ENCODE data around the gene FGFR1OP2. TPM values are rescaled to one million over a fixed set of nuclear protein-coding genes. Genes with fewer than 3 reads are reported as not detected.
"Not testable (repeated sequence)": the region's sequence is repeated elsewhere in the genome, so short reads cannot be mapped to it uniquely, and the experiment has no call there.

The FGFR1OP2 gene
- total RNA-seq, 1 donor from 2014 or later: 30.6 TPM

GRCh38 chr12:26939192-26939832 is 1.0 kb downstream of the FGFR1OP2 start:
- intact Hi-C loops (cut with DNase I): no loop called here
- ATAC-seq: no peak
- no peak for DNase-seq (ENCODE audit: missing footprints)

- intact Hi-C loops (cut with DNase I): no loop called here
- no peak for ATAC-seq
These were observed 1.7 kb downstream of the FGFR1OP2 start for GRCh38 chr12:26939953-26940352.

GRCh38 chr12:26940516-26941214 is 2.4 kb downstream of the FGFR1OP2 start:
- no peak for DNase-seq (ENCODE audit: missing footprints)
- ATAC-seq: no peak
- intact Hi-C loops (cut with DNase I): no loop called here

More at GRCh38 chr12:26939953-26940352, 1.7 kb downstream of the FGFR1OP2 start:
- no peak for DNase-seq (ENCODE audit: missing footprints)

GRCh38 chr12:26941215-26941594 is 2.9 kb downstream of the FGFR1OP2 start:
- ATAC-seq (no peak), DNase-seq (ENCODE audit: missing footprints) (no peak)
- intact Hi-C loops (cut with DNase I): no loop called here

- no peak for DNase-seq (ENCODE audit: missing footprints)
- intact Hi-C loops (cut with DNase I): no loop called here
- no peak for ATAC-seq
These were observed 10.0 kb downstream of the FGFR1OP2 start for GRCh38 chr12:26948309-26948708.

- intact Hi-C loops (cut with DNase I): no loop called here
These were observed 15.2 kb downstream of the FGFR1OP2 start for GRCh38 chr12:26953447-26953846.

GRCh38 chr12:26954027-26954426 is 15.8 kb downstream of the FGFR1OP2 start:
- ATAC-seq (no peak), DNase-seq (ENCODE audit: missing footprints) (no peak)
- intact Hi-C loops (cut with DNase I): no loop called here

More at GRCh38 chr12:26953447-26953846, 15.2 kb downstream of the FGFR1OP2 start:
- DNase-seq (ENCODE audit: missing footprints) (no peak), ATAC-seq (peak; percentile 54)

- DNase-seq (ENCODE audit: missing footprints); intact Hi-C loops (cut with DNase I); ATAC-seq: not testable (repeated sequence)
These were observed 23.1 kb downstream of the FGFR1OP2 start for GRCh38 chr12:26961391-26961790.

- intact Hi-C loops (cut with DNase I): no loop called here
- DNase-seq (ENCODE audit: missing footprints) (no peak), ATAC-seq (no peak)
These were observed 23.5 kb downstream of the FGFR1OP2 start for GRCh38 chr12:26961803-26962202.

- ATAC-seq: no peak
- intact Hi-C loops (cut with DNase I): no loop called here
- no peak for DNase-seq (ENCODE audit: missing footprints)
These were observed 25.1 kb downstream of the FGFR1OP2 start for GRCh38 chr12:26963413-26963812.

GRCh38 chr12:26966842-26967241 is 28.6 kb downstream of the FGFR1OP2 start:
- intact Hi-C loops (cut with DNase I): no loop called here
- ATAC-seq (no peak), DNase-seq (ENCODE audit: missing footprints) (no peak)

GRCh38 chr12:26970136-26970535 is 31.9 kb downstream of the FGFR1OP2 start:
- no peak for ATAC-seq
- intact Hi-C loops (cut with DNase I): no loop called here
- DNase-seq (ENCODE audit: missing footprints): no peak

GRCh38 chr12:26971963-26972362 is 33.7 kb downstream of the FGFR1OP2 start:
- intact Hi-C loops (cut with DNase I): no loop called here

GRCh38 chr12:26976687-26977086 is 38.4 kb downstream of the FGFR1OP2 start:
- DNase-seq (ENCODE audit: missing footprints) (no peak), ATAC-seq (no peak)
- intact Hi-C loops (cut with DNase I): no loop called here

More at GRCh38 chr12:26971963-26972362, 33.7 kb downstream of the FGFR1OP2 start:
- DNase-seq (ENCODE audit: missing footprints) (no peak), ATAC-seq (no peak)

- no peak for ATAC-seq
- no peak for DNase-seq (ENCODE audit: missing footprints)
- intact Hi-C loops (cut with DNase I): no loop called here
These were observed 40.5 kb downstream of the FGFR1OP2 start for GRCh38 chr12:26978801-26979200.

GRCh38 chr12:26979733-26980132 is 41.5 kb downstream of the FGFR1OP2 start:
- intact Hi-C loops (cut with DNase I): no loop called here
- ATAC-seq: no peak
- no peak for DNase-seq (ENCODE audit: missing footprints)

GRCh38 chr12:26982866-26983265 is 44.6 kb downstream of the FGFR1OP2 start:
- intact Hi-C loops (cut with DNase I): no loop called here
- ATAC-seq: no peak

GRCh38 chr12:26987634-26988424 is 49.6 kb downstream of the FGFR1OP2 start:
- DNase-seq (ENCODE audit: missing footprints): no peak
- intact Hi-C loops (cut with DNase I): no loop called here
- ATAC-seq: peak; percentile 52

More at GRCh38 chr12:26982866-26983265, 44.6 kb downstream of the FGFR1OP2 start:
- DNase-seq (ENCODE audit: missing footprints): no peak

GRCh38 chr12:26988703-26989102 is 50.4 kb downstream of the FGFR1OP2 start:
- intact Hi-C loops (cut with DNase I): no loop called here
- ATAC-seq (no peak), DNase-seq (ENCODE audit: missing footprints) (no peak)

- DNase-seq (ENCODE audit: missing footprints) (no peak), ATAC-seq (no peak)
- intact Hi-C loops (cut with DNase I): no loop called here
These were observed 51.6 kb downstream of the FGFR1OP2 start for GRCh38 chr12:26989873-26990272.

All from Right ventricle myocardium inferior (tissue), 1 donor.